ENCODE data around the gene ZNF664. TPM values are rescaled to one million over a fixed set of nuclear protein-coding genes. Genes with fewer than 3 reads are reported as not detected.
A peak's percentile ranks its signal among the peaks of the same experiment; 100 is the strongest.

Gene ZNF664
- total and polyA plus RNA-seq, 4 donors, result 31.7 to 118 (median 69.5) TPM

DNA sequence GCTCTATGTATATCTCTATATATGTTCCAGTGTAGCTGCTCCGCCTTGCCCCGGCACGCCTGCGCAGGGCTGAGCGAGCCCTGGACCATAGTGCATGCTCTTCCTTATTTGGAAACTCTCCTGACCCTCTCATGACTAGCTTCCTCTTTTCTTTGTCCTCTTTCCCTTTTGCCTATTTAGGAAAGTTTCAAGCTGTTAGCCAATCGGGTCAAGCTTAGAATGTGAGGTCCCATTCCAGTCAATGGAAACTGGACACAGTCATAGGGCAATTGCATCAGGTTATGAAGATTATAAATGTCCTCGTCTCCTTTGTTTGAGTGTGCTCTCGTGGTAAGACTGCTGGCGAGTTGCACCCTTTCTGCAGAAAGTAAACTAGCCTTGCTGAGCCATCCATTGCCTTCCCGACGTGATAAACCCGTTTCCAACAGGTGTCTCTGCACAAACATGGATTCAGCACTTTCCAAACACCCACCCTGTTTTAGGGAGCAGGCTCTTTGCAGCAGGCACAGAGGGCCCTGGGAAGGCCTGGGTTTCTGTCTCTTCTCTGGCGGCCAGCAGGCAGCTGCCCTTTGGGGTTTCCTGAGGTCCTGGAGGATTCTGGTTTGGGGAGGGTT is 31.3 kb upstream of the ZNF664 start:
- Histone ChIP-seq H3K36me3 (ENCODE audit: control insufficient read depth in 4 of 4, insufficient read depth in 4 of 4, low read length in 4 of 4) (peaks cover 2 to 26% (median 12%) of the 10 kb centered on the region in 4 donors), H3K27me3 (ENCODE audit: control insufficient read depth in 3 of 3, insufficient read depth in 3 of 3, low read length in 2 of 3) (no peaks in the 10 kb centered on the region), H3K9ac (ENCODE audit: insufficient read depth in 1 of 2, low read length in 2 of 2) (no peak overlapping the region), H3K9me3 (ENCODE audit: control insufficient read depth in 4 of 4, insufficient read depth in 3 of 4, low read length in 3 of 4) (peaks cover 0 to 5% (median 1%) of the 10 kb centered on the region in 4 donors), H3K27ac (ENCODE audit: low read depth in 1 of 2, low read length in 1 of 2) (no peak overlapping the region), H3K4me3 (no peak overlapping the region), H3K4me1 (ENCODE audit: control insufficient read depth in 5 of 5, insufficient read depth in 5 of 5, low read length in 5 of 5) (peaks cover 0 to 29% (median 8%) of the 10 kb centered on the region in 5 donors)
- ATAC-seq (ENCODE audit: insufficient read depth, low FRiP score) (no peak), DNase-seq (no peak)
- TF ChIP-seq, protein P1, sequence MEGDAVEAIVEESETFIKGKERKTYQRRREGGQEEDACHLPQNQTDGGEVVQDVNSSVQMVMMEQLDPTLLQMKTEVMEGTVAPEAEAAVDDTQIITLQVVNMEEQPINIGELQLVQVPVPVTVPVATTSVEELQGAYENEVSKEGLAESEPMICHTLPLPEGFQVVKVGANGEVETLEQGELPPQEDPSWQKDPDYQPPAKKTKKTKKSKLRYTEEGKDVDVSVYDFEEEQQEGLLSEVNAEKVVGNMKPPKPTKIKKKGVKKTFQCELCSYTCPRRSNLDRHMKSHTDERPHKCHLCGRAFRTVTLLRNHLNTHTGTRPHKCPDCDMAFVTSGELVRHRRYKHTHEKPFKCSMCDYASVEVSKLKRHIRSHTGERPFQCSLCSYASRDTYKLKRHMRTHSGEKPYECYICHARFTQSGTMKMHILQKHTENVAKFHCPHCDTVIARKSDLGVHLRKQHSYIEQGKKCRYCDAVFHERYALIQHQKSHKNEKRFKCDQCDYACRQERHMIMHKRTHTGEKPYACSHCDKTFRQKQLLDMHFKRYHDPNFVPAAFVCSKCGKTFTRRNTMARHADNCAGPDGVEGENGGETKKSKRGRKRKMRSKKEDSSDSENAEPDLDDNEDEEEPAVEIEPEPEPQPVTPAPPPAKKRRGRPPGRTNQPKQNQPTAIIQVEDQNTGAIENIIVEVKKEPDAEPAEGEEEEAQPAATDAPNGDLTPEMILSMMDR (IDR thresholded peaks at IDR 0.05; ENCODE audit: control extremely low read depth, extremely low read depth), result no peak
- WGBS, 2 donors, result 77 to 83% methylated on average over 13 of the region's 13 CpGs

DNA sequence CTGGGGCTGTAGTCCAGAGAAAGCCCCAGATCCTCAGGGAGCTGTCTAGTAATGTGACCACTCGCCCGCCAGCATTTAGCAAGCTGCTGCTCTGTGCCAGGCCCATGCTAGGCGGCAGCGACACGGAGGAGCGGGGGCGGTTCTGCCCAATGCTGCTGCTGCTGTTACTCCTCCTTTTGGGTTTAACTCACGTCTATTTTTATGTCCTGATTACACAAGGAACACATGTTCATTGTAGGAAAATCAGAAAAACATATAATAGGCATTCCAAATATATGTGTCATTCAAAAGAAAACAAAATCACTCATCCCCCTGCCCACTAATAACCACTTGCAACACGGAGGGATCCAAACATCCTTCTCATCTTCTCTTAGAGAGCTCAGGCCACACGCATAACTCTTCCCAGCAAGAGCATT is 30.8 kb upstream of the ZNF664 start:
- H3K27ac ChIP-seq (ENCODE audit: low read depth in 1 of 2, low read length in 1 of 2), result no peak overlapping the region
- peaks cover 0 to 5% (median 1%) of the 10 kb centered on the region in 4 donors for H3K9me3 ChIP-seq (ENCODE audit: control insufficient read depth in 4 of 4, insufficient read depth in 3 of 4, low read length in 3 of 4)
- H3K9ac ChIP-seq (ENCODE audit: insufficient read depth in 1 of 2, low read length in 2 of 2), result no peak overlapping the region
- no peaks in the 10 kb centered on the region for H3K27me3 ChIP-seq (ENCODE audit: control insufficient read depth in 3 of 3, insufficient read depth in 3 of 3, low read length in 2 of 3)
- H3K4me3 ChIP-seq, result no peak overlapping the region
- ATAC-seq (ENCODE audit: insufficient read depth, low FRiP score) (no peak), DNase-seq (no peak)
- peaks cover 2 to 21% (median 12%) of the 10 kb centered on the region in 4 donors for H3K36me3 ChIP-seq (ENCODE audit: control insufficient read depth in 4 of 4, insufficient read depth in 4 of 4, low read length in 4 of 4)
- WGBS, 2 donors, result 89 to 94% methylated on average over 10 of the region's 10 CpGs
- TF ChIP-seq, protein P1 (IDR thresholded peaks at IDR 0.05; ENCODE audit: control extremely low read depth, extremely low read depth), result no peak
- peaks cover 0 to 29% (median 8%) of the 10 kb centered on the region in 5 donors for H3K4me1 ChIP-seq (ENCODE audit: control insufficient read depth in 5 of 5, insufficient read depth in 5 of 5, low read length in 5 of 5)

DNA sequence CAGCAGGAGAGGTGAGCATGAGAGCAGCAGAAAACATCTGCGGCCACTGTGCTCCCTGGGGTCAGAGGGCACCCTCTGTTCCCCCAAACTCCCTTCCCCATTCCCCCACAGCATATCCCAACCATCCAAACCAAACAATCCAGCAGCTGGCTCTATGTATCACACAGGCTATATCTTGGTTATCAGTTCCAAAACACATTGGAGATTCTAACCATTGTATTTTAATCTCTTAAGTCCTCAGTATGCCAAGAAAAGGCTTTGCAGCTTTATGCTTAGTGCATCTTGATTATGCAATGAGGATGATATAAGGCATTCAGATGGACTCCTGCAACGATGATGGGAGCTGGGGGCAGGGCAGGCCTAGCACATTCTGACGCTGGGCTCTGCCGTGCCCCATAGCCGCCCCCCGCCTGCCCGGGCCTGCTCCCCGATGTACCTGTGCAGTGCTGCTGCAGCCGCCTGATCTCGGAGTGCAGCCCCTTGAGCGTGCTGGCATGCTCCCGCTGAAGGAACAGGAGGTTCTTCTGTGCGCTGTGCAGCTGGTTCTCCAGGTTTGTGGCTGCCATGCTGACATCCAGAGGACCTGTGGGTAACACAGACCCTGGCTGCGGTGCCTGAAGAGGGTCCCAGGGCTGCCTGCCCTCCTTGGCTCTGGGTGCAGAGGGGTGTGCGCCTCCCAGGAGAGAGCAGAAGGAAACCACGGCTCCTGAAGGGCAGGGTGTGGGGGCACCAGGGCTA is 29.9 kb upstream of the ZNF664 start:
- H3K9me3 ChIP-seq (ENCODE audit: control insufficient read depth in 4 of 4, insufficient read depth in 3 of 4, low read length in 3 of 4), result peaks cover 0 to 5% (median 1%) of the 10 kb centered on the region in 4 donors
- H3K27ac ChIP-seq (ENCODE audit: low read depth in 1 of 2, low read length in 1 of 2), result no peak overlapping the region
- no peaks in the 10 kb centered on the region for H3K27me3 ChIP-seq (ENCODE audit: control insufficient read depth in 3 of 3, insufficient read depth in 3 of 3, low read length in 2 of 3)
- DNase-seq (peak; percentile 27 to 89 (median 82)), ATAC-seq (ENCODE audit: insufficient read depth, low FRiP score) (no peak)
- H3K36me3 ChIP-seq (ENCODE audit: control insufficient read depth in 4 of 4, insufficient read depth in 4 of 4, low read length in 4 of 4), result peaks cover 2 to 19% (median 10%) of the 10 kb centered on the region in 4 donors
- peaks cover 0 to 29% (median 8%) of the 10 kb centered on the region in 5 donors for H3K4me1 ChIP-seq (ENCODE audit: control insufficient read depth in 5 of 5, insufficient read depth in 5 of 5, low read length in 5 of 5)
- TF ChIP-seq, protein P1 (IDR thresholded peaks at IDR 0.05; ENCODE audit: control extremely low read depth, extremely low read depth), result no peak
- no peak overlapping the region for H3K4me3 ChIP-seq
- WGBS, 2 donors, result 92 to 96% methylated on average over 16 of the region's 16 CpGs
- no peak overlapping the region for H3K9ac ChIP-seq (ENCODE audit: insufficient read depth in 1 of 2, low read length in 2 of 2)
